Nephron progenitor cell (in vitro differentiated cells): ENCODE data around the gene OVAAL.

Experiments
- DNase-seq: peaks from one replicate; pipeline ENCODE4 v3.0.0; 2021
- H3K27ac Mint-ChIP-seq: 2 replicates; pipeline ENCODE4 v1.8.0; 2021; ENCODE audit warnings: mild to moderate bottlenecking, moderate library complexity, mixed read lengths
- H3K27me3 Mint-ChIP-seq: 2 replicates; pipeline ENCODE4 v1.8.0; 2021; ENCODE audit warnings: mild to moderate bottlenecking, low read depth, mixed read lengths; ENCODE audit not compliant: poor library complexity
- H3K36me3 Mint-ChIP-seq: 2 replicates; pipeline ENCODE4 v1.8.0; 2021; ENCODE audit warnings: low read depth, mixed read lengths
- H3K4me1 Mint-ChIP-seq: 2 replicates; pipeline ENCODE4 v1.8.0; 2021; ENCODE audit warnings: mixed read lengths
- H3K4me3 Mint-ChIP-seq: 2 replicates; pipeline ENCODE4 v1.8.0; 2021; ENCODE audit warnings: mild to moderate bottlenecking, moderate library complexity, mixed read lengths
- H3K9me3 Mint-ChIP-seq: 2 replicates; pipeline ENCODE4 v1.8.0; 2021; ENCODE audit warnings: mild to moderate bottlenecking, moderate library complexity, mixed read lengths
- CTCF ChIP-seq: fragments of 200-600 bp; sonication (generic); IDR thresholded peaks from 2 replicates; pipeline ENCODE4 v1.5.0; 2021; ENCODE audit warnings: antibody characterized with exemption

Gene OVAAL

GRCh38 chr1:180521474-180522212 is 37.1 kb upstream of the OVAAL start:
- Mint-ChIP-seq H3K4me1 (peaks cover 38% of the 10 kb centered on the region), H3K27ac (no peak overlapping the region)

GRCh38 chr1:180522213-180522515 is 36.6 kb upstream of the OVAAL start:
- no peak for DNase-seq
- Mint-ChIP-seq H3K27me3 (peaks cover 16% of the 10 kb centered on the region), H3K4me1 (peaks cover 39% of the 10 kb centered on the region), H3K27ac (no peak overlapping the region), H3K4me3 (no peak overlapping the region), H3K36me3 (no peaks in the 10 kb centered on the region), H3K9me3 (no peaks in the 10 kb centered on the region)
- no peak for TF ChIP-seq CTCF

More at GRCh38 chr1:180521474-180522212, 37.1 kb upstream of the OVAAL start:
- Mint-ChIP-seq H3K36me3 (no peaks in the 10 kb centered on the region), H3K27me3 (peaks cover 16% of the 10 kb centered on the region), H3K4me3 (no peak overlapping the region), H3K9me3 (no peaks in the 10 kb centered on the region)
- no peak for DNase-seq
- no peak for TF ChIP-seq CTCF

- Mint-ChIP-seq H3K4me3 (no peak overlapping the region), H3K27me3 (peaks cover 14% of the 10 kb centered on the region), H3K4me1 (peaks cover 38% of the 10 kb centered on the region), H3K27ac (no peak overlapping the region), H3K9me3 (no peaks in the 10 kb centered on the region), H3K36me3 (no peaks in the 10 kb centered on the region)
- no peak for DNase-seq
- no peak for TF ChIP-seq CTCF
These were observed 34.4 kb upstream of the OVAAL start for GRCh38 chr1:180524160-180524914.

GRCh38 chr1:180524915-180525714 is 33.6 kb upstream of the OVAAL start:
- Mint-ChIP-seq H3K4me1 (peaks cover 30% of the 10 kb centered on the region), H3K27me3 (peaks cover 10% of the 10 kb centered on the region), H3K27ac (no peak overlapping the region), H3K4me3 (no peak overlapping the region), H3K36me3 (no peaks in the 10 kb centered on the region), H3K9me3 (no peaks in the 10 kb centered on the region)
- no peak for TF ChIP-seq CTCF
- no peak for DNase-seq

- no peak overlapping the region for H3K27ac Mint-ChIP-seq
- H3K4me1 Mint-ChIP-seq, result peaks cover 29% of the 10 kb centered on the region
- no peaks in the 10 kb centered on the region for H3K9me3 Mint-ChIP-seq
These were observed 33.1 kb upstream of the OVAAL start for GRCh38 chr1:180525715-180526039.

More at GRCh38 chr1:180525715-180526039, 33.1 kb upstream of the OVAAL start:
- H3K36me3 Mint-ChIP-seq, result no peaks in the 10 kb centered on the region
- H3K4me3 Mint-ChIP-seq, result no peak overlapping the region
- TF ChIP-seq CTCF, result no peak
- H3K27me3 Mint-ChIP-seq, result peaks cover 10% of the 10 kb centered on the region
- no peak for DNase-seq
